HG03439 (cell line): ENCODE results near the gene PROS1.
"Not testable (repeated sequence)": the region's sequence is repeated elsewhere in the genome, so short reads cannot be mapped to it uniquely, and the experiment has no call there.

ENCODE experiments used
- ATAC-seq: cut with Tn5 transposase; IDR thresholded peaks from one replicate; pipeline ENCODE4 v1.9.1; 2021; ENCODE audit warnings: mild to moderate bottlenecking, moderate library complexity; ENCODE audit not compliant: unreplicated experiment

PROS1 gene

DNA sequence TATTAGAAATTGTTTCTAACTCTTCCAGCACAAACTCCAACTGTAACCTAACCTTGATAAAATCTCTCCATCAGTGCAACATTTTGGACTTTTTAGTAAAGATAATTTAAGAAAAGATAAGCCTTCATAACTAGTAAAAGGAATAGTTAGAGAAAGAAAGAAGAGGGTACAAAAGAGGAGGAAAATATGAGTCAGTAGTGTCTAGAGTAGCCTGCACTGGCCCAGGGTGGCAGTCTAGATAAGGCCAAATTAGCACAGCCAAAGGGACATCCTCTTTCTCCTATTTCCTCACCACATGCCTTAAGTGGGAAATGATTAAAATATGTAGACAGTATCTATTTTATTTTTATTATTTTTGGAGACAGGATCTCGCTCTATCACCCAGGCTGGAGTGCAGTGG lies 3.7 kb downstream of the PROS1 start:
- ATAC-seq: no peak

DNA sequence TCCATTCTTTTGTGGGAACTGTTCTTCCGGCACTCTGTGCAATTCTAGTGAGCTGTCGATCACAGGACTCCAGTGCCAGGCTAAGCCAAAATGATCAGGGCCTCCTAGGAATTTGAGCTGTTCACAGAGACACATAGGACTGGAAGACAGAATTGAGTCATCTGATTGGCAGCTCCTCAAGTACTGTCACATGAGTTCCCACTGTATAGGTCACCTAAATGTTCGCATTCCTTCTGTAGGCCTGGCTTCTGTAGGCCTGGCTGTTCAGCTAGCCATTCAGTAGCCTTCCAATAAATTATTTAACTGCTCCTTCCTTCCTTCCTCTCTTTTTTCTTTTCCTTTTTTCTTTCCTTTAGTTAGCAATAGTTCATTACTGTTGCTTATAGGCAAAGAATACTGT lies 4.3 kb downstream of the PROS1 start:
- ATAC-seq: no peak

DNA sequence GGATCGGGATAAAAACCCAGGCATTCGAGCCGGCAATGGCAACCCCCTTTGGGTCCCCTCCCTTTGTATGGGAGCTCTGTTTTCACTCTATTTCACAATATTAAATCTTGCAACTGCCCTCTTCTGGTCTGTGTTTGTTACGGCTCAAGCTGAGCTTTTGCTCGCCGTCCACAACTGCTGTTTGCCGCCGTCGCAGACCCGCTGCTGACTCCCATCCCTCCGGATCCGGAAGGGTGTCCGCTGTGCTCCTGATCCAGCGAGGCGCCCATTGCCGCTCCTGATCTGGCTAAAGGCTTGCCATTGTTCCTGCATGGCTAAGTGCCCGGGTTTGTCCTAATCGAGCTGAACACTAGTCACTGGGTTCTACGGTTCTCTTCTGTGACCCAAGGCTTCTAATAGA lies 8.6 kb downstream of the PROS1 start:
- not testable (repeated sequence) for ATAC-seq

DNA sequence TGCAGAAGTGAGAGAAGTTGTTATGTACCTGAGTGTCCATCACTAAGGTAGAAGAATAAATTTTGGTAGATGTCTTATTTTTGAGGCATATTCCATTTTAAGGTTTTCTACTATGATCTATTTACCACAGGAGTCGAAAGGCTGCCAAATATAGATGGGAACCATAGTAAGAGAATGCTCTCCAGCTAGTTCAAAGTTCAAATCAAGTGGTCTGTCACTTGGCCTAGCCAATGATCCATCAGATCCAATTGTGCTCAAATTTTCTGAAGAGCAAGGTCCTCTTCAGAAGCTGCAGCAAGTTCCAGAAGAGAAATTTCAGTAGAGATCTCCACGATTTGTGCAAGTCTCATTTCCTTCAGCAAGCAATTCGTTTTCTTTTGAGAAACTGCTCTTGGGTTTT lies 10.9 kb downstream of the PROS1 start:
- no peak for ATAC-seq

DNA sequence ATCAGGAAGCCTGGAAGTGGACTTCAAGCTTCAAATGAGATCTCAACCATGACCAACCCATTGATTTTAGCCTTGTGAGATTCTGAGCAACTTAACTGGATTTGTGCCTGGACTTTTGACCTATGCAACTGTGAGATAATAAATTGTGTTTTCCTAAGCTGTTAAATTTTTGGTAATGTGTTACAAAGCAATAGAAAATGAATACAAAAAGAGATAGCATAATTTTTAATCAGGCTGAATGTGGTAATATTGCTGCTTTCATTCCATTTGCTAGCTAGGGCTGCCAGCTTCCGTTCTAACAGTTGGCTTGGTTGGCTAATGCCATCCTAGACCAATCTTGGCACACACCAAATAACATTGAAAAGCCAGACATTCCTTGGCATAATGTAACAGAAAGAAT lies 12.2 kb downstream of the PROS1 start:
- no peak for ATAC-seq

DNA sequence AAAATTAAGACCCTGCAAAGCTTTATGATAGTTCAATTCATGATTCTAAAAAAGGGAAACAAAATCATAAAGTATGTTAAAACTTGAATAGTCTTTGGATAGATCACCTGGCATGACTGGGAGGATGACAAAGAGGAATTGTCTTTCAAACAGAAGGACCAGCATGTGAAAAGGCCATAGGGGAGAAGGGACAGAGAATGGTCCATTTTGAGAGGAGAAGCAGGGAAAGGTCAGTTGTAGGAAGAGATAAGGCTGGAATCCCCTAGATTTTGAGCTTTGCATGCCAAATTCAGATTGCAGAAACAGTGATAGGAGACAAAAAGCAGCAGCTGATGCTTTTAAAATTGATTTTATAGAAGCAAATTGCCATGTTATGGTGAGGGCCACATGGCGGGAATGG lies 12.7 kb downstream of the PROS1 start:
- no peak for ATAC-seq

DNA sequence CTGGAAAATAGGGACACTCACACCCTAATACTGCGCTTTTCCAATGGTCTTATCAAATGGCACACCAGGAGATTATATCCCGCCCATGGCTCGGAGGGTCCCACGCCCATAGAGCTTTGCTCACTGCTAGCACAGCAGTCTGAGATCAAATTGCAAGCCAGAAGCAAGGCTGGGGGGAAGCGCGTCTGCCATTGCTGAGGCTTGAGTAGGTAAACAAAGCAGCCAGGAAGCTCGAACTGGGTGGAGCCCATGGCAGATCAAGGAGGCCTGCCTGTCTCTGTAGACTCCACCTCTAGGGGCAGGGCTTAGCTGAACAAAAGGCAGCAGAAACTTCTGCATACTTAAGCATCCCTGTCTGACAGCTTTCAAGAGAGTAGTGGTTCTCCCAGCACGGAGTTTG lies 23.7 kb downstream of the PROS1 start:
- not testable (repeated sequence) for ATAC-seq

DNA sequence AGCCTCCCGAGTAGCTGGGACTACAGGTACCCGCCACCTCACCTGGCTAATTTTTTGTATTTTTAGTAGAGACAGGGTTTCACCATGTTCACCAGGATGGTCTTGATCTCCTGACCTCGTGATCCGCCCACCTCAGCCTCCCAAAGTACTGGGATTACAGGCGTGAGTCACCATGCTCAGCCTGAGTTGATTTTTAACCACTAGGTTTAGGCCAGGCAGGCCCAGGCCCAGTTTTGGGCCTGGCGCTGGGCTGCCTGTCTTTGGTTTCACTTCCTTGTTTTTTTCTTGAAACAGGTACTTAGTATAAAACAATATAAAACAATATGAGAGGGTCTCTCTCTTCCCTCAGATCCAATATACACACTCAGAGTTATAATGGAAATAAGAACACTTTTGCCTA lies 36.2 kb downstream of the PROS1 start:
- ATAC-seq: not testable (repeated sequence)

DNA sequence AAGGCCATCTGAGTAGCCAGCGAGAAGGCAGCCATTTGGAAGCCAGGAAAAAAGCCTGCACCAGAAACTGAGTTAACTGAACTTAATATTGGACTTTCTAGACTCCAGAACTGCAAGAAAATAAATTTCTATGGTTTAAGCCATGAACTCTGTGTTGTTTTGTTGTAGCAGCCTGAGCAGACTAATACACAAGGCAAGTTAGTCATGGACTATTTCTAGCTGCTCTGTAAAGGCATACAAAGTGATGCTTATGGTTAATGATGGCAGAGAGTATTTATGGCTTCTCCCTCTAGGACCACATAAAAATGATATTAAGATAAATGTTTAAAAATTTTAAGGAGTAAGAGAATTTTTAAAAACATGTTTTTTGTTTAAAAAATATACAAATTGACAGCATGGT lies 37.1 kb downstream of the PROS1 start:
- ATAC-seq: no peak

DNA sequence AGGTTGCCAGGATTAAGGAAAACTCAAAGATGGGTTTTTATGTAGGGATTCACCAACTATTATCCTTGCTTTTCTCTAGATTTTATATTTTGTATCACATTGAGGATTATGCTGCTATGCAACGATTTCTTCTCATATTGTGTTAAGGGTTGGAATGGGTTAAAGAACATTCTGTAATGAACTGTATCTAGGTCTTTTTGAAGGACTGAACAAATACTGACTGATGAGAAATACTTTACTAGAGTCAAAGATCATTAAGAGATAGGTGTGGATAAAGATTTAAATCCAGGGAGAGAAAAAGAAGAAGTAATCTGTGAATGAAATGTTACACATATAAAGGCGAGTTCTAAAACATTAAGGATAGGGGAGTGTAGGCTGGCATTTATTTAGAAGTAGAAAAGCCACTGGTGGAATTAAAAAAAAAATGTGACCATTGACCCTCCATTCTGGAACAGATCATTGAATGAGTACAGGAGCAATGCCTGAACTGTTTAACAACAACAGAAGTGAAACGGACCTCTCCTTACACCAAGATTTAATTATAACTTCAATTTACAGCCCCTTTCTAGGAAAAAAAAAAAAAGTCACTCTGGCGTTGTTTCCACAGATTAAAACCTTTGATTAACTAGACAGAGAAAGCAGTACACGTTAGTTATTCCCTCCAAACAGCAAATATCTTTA lies 39.2 kb downstream of the PROS1 start:
- no peak for ATAC-seq

DNA sequence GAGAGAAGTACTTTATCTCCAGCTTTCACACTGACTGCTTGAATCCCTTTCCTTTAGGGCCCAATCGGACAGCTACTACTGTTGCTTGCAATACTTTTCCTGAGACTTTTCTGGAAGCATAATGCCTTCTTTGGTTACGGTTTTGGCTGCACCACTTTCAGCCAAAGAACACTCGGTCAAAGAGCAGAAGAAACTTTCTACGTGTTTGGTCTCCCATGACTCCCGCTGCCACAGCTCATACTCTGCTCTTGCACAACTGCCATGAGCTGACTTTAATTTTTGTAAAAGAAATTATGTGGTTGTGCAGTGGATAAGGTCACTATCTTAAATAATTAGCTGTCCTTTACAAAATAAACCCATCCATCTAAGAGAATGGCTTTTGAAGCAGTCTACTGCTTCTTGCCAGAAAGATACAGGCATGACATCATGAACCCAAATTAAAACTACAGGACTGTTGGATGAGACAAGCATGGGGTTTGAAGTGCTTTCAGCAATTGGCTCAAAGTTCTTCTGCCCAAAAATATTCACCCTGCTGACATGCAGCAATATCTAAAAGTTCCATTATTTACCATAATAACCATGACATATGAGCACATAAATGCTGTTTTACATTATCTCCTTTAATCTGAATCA lies 42.0 kb downstream of the PROS1 start:
- ATAC-seq: no peak

DNA sequence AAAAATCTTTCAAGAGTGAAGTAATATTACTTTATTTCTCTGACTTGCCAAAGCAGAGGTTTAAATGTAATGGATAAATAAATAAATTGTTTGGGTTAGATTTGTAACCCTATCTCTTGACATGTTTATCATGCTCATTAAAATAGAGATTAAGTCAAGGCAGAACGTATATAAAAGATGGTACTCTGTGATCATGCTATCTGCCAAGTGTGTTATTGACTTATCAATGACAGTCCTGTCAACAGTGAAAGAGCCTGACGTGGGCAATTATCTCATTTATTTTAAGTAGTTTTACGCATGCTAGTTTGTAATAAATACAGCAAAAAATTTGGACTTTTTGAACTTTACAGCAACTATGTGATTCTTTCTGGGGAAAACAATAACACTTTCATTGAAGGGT lies 43.7 kb downstream of the PROS1 start:
- ATAC-seq: no peak

DNA sequence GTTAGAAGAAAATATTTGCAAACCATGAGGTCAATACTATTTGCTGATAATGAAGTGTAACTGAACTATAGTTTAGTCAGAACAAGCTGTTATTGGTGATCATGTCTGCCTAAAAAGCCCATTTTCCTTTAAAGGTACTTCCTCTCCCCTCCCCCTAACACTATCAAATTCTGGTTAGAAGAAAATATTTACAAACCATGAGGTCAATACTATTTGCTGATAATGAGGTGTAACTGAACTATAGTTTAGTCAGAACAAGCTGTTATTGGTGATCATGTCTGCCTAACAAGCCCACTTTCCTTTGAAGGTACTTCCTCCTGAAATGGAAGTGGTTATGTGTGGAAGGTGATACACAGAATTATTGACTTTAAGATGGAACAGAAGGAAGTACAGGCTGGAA lies 46.9 kb downstream of the PROS1 start:
- ATAC-seq: no peak

DNA sequence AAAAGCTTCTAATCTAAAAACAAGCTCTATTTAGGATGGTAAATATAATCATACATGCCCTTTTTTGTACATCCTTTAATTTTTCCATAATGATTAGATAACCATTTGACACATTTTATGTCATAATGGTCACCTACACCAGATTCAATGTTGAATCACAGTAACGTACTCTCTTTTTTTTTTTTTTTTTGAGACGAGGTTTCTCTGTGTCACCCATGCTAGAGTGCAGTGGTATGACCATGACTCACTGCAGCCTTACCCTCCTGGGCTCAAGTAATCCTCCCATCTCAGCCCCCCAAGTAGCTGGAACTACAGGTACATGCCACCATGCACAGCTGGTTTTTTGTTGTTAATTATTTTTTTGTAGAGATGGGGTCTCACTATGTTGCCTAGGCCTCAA lies 49.2 kb downstream of the PROS1 start:
- no peak for ATAC-seq

DNA sequence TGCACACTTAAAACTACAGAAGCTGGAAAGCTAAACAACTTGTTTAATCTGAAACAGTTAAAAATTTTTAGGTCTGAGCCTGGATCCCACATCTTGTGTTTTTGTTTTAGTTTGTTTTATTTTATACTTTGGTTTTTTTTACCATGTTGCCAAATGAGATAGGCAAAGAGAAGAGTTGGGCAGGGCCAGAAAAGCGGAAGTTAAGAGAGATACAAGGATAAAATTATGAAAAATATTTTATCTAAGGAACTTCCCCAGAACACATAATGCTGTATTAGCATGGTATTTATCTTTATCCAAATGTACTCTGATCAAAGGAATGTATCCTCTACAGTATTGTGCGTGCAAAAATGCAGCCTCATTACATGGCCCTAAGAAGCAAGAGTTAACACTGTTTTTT lies 50.7 kb downstream of the PROS1 start:
- no peak for ATAC-seq

DNA sequence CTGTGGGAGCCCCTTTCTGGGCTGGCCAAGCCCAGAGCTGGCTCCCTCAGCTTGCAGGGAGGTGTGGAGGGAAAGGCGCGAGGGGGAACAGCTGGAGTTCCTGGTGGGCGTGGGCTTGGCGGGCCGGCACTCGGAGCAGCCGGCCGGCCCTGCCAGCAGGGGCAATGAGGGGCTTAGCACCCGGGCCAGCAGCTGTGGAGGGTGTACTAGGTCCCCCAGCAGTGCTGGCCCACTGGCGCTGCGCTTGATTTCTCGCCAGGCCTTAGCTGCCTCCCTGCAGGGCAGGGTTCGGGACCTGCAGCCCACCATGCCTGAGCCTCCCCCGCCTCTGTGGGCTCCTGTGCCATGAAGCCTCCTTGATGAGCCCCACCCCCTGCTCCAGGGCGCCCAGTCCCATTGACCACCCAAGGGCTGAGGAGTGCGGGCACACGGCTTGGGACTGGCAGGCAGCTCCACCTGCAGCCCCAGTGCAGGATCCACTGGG lies 56.1 kb downstream of the PROS1 start:
- not testable (repeated sequence) for ATAC-seq

DNA sequence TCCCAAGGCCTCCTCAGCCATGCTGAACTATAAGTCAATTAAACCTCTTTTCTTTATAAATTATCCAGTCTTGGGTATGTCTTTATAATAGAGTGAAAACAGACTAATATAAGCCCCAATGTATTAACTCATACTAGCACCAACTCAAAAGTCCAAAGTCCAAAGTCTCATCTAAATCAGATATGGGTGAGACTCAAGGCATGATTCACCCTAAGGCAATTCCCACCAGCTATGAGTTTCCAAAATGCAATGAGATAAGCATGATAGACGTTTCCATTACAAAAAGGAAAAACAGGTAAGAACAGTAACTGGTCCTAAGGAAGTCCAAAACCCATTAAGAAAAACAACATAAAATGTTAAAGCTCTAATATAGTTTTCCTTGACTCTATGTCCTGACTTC lies 60.1 kb downstream of the PROS1 start:
- not testable (repeated sequence) for ATAC-seq

DNA sequence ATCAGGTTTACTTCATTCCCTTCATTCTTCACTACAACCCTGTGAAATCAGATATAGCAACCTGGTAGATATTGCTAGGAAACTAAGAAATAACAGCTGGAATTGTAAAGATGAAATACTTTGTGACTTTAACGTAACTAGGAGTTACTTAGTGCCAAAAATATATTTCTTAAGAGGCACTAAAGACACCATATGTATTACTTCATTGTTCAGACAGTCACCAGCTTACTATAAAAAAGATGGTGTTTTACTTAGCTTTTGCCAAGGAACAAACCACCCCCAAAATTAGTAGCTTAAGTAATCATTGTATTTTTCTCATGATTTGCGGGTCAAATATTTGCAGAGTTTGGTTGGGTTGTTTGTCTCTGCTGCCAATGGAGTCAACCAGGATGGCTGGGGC lies 62.5 kb downstream of the PROS1 start:
- ATAC-seq: no peak

DNA sequence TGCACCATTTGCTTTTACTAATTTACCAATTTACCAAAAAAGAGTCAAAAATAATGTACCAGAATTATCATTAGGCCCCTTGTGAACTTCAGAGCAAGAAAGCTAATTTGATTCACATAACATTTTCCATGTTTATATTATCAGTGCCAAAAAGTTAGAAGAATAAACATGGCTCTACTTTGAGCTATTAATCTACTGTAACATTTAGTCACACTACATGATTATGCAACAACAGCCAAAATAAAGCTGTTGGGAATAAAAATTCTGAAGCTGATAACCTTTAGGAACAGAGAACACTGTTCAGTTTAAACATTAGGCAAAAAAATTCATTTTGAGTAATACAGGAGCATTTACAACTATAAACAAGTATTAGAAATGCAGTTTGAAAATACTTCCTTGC lies 63.6 kb downstream of the PROS1 start:
- no peak for ATAC-seq

DNA sequence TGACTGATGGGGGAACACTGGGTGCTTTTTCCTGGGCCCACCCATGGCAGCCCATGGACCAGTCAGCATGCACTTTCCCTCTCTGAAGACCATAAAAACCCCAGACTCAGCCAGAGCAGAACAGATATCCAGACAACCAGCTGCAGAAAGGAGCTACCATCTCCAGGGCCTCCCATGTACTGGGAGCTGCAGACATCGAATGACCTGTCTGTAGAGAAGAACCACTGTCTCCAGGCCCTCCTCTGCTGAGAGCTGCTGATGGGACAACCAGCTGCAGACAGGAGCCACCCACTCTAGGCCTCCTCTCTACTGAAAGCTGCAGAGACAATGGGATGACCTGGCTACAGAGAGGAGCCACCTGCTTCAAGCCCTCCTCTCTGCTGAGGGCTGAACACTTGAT lies 66.6 kb downstream of the PROS1 start:
- ATAC-seq: no peak

DNA sequence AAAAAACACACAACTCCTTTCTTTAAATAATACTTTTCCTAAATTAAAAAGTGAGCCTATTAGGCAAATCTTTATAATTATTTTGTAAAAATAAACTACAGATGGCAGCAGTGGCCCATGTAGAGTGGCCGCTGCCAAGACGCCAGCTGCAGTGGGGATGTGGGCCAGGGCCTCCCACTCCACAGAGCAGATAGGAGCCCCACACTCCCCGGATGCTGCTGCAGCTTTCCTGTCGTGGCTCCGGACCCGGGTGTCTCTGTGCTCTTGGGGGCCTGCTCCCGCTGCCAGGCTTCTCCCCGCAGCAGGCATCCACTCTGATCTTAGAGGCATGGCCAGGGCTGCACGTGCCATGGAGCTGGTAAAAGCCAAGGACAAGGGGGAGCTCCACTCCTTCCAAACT lies 67.5 kb downstream of the PROS1 start:
- ATAC-seq: no peak

DNA sequence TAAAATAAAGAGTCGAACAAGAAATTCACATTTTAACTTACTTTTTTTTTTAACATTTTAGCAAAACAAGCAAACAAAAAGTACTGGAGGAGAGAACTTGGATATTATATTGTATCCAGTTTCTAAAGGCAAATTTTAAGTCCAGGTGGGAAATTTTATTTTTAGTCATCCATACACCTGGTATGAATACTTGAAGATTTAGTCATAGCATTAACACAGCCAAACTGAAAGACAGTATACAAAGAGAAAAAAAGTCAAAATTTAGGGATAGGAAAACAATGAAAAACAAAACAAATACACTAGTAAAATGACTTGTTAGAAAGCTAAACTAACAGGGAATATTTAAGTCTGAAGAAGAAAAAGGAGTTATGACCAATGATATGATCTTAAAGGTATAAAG lies 69.1 kb downstream of the PROS1 start:
- no peak for ATAC-seq
